ENCODE results near the gene TPI1.

The TPI1 gene

DNA sequence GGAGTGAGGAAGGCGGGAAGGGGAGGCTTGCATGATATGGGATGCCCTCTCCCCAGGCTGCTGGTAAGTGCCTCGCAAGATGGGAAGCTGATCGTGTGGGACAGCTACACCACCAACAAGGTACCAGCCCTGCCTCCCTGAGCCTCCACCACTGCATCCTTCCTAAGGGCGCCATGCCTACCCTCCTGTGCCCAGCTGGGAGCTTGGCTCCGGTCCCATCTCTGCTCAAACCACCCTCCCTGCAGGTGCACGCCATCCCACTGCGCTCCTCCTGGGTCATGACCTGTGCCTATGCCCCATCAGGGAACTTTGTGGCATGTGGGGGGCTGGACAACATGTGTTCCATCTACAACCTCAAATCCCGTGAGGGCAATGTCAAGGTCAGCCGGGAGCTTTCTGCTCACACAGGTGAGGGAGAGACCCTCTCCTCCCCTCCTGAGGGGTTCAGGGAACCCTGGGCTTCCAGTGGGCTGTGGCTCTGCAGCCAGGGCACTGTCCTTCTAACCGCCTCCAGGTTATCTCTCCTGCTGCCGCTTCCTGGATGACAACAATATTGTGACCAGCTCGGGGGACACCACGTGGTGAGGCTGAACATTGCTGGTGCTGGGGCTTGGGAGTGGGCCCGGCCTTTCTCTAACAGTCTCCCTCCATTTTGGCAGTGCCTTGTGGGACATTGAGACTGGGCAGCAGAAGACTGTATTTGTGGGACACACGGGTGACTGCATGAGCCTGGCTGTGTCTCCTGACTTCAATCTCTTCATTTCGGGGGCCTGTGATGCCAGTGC lies 24.0 kb upstream of the TPI1 start:
- no peak for TF ChIP-seq CTCF (IDR thresholded peaks at IDR 0.05; ENCODE audit: control extremely low read depth, extremely low read depth, low read depth, missing control alignments)
- ChIA-PET CTCF (interaction anchor here (1.1 to 6.3 kb wide), 7 partner anchors 8 to 84 kb away, joined by 3 to 41 read pairs (median 4); partner anchors contain the start of genes CDCA3, GPR162, P3H3 and TPI1), POLR2A (interaction anchor here (1.5 kb wide), 1 partner anchor 24 kb away, joined by 4 read pairs; the partner anchor contains the start of gene TPI1)
- DNase-seq (ENCODE audit: extremely low spot score) = no peak

GRCh38 chr12:6845395-6845794 lies 21.9 kb upstream of the TPI1 start:
- CTCF ChIA-PET = interaction anchor here (1.6 to 3.1 kb wide), 2 partner anchors 9 to 11 kb away, joined by 7 to 16 read pairs; no protein-coding TSS in a partner anchor
- no peak for TF ChIP-seq CTCF (IDR thresholded peaks at IDR 0.05; ENCODE audit: control extremely low read depth, extremely low read depth, low read depth, missing control alignments)
- no peak for DNase-seq (ENCODE audit: extremely low spot score)
- POLR2A ChIA-PET = no interaction called here

DNA sequence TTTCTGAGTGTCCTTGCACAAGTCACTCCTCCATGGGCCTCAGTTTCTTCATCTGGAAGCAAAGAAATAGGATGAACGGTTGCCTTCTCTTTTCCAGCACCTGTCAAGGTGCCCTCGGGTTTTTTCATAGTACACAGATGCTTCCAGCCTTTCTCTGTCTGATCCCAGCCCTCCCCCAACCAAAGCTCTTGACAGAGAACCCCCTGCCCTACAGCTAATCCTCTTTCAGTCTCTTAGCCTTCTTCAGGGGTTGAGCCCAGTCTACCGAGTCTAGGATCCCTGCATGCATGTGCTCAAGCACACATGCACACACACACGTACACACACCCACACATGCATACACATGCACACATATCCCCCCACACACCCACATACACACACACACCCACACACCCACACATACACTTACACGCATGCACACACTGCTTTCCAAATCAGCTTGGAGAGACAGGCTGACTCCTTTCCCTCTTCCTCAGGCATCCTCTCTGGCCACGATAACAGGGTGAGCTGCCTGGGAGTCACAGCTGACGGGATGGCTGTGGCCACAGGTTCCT lies 20.9 kb upstream of the TPI1 start:
- POLR2A ChIA-PET = no interaction called here
- TF ChIP-seq CTCF (IDR thresholded peaks at IDR 0.05; ENCODE audit: control extremely low read depth, extremely low read depth, low read depth, missing control alignments) = no peak
- CTCF ChIA-PET = interaction anchor here (1.5 to 2.8 kb wide), 3 partner anchors 10 to 26 kb away, joined by 6 to 11 read pairs (median 7); partner anchors contain the start of gene SPSB2
- DNase-seq (ENCODE audit: extremely low spot score) = no peak

DNA sequence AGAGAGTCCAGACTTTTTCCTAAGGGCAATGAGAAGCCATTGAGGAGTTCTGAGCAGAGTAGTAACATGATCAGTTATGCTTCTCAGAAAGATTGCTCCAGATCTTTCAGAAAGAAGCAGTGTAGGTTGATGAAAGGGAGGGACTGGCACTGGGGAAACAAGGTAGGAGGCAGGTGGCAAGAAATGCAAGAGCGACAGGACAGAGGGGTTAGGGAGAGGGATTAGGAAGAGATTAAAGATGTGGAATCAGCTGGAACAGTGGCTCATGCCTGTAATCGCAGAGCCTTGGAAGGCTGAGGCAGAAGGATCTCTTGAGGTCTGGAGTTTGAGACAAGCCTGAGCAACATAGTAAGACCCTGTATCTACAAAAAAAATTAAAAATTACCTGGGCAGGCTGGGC lies 19.7 kb upstream of the TPI1 start:
- no peak for DNase-seq (ENCODE audit: extremely low spot score)
- ChIA-PET POLR2A (interaction anchor here (1.4 kb wide), 1 partner anchor 20 kb away, joined by 5 read pairs; the partner anchor contains the start of gene TPI1), CTCF (interaction anchor here (1.1 to 2.8 kb wide), 7 partner anchors 11 to 43 kb away, joined by 5 to 11 read pairs (median 7); partner anchors contain the start of gene SPSB2)
- TF ChIP-seq CTCF (IDR thresholded peaks at IDR 0.05; ENCODE audit: control extremely low read depth, extremely low read depth, low read depth, missing control alignments) = no peak

GRCh38 chr12:6849427-6849826 lies 17.9 kb upstream of the TPI1 start:
- no peak for TF ChIP-seq CTCF (IDR thresholded peaks at IDR 0.05; ENCODE audit: control extremely low read depth, extremely low read depth, low read depth, missing control alignments)
- DNase-seq (ENCODE audit: extremely low spot score) = no peak
- CTCF ChIA-PET = interaction anchor here (1.0 to 8.1 kb wide), 4 partner anchors 15 to 33 kb away, joined by 3 to 130 read pairs (median 6); partner anchors contain the start of genes SPSB2 and TPI1
- POLR2A ChIA-PET = no interaction called here

DNA sequence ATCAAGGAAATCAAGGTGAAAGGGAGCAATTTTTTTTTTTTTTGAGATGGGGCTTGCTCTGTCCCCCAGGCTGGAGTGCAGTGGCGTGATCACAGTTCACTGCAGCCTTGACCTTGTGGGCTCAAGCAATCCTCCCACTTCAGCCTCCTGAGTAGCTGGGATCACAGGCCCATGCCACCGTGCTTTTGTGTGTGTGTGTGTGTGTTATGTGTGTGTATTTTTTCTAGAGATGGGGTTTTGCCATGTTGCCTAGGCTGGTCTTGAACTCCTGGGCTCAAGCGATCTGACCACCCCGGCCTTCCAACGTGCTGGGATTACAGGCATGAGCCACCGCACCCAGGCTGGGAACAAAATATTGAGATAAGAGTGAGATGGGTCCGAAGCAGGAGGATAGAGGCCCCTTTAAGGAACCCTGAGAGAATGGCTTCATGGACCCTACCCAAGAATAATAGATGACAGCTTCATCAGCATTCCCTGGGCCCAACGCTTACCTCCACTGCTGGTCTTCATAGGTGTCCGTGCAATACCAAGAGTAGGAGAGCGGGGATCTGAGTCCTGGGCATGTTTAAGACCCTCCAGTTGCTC lies 17.3 kb upstream of the TPI1 start:
- TF ChIP-seq CTCF (IDR thresholded peaks at IDR 0.05; ENCODE audit: control extremely low read depth, extremely low read depth, low read depth, missing control alignments) = no peak
- POLR2A ChIA-PET = no interaction called here
- CTCF ChIA-PET = interaction anchor here (1.0 to 8.1 kb wide), 5 partner anchors 11 to 83 kb away, joined by 3 to 130 read pairs (median 7); partner anchors contain the start of genes PTMS, SPSB2 and TPI1
- DNase-seq (ENCODE audit: extremely low spot score) = no peak
